Osteocyte (in vitro differentiated cells): Measurements from ENCODE around the gene ITGBL1. TPM values are rescaled to one million over a fixed set of nuclear protein-coding genes. Genes with fewer than 3 reads are reported as not detected.
"Not testable (repeated sequence)": the region's sequence is repeated elsewhere in the genome, so short reads cannot be mapped to it uniquely, and the experiment has no call there.

ENCODE experiments used
- DNase-seq: peaks from one replicate; pipeline ENCODE4 v3.0.0; 2021; ENCODE audit warnings: mixed read lengths; ENCODE audit not compliant: unreplicated experiment; ENCODE audit errors: extremely low spot score
- H3K27ac Mint-ChIP-seq: one replicate; pipeline ENCODE4 v1.8.0; 2021; ENCODE audit warnings: mild to moderate bottlenecking, mixed read lengths; ENCODE audit not compliant: unreplicated experiment
- H3K27me3 Mint-ChIP-seq: one replicate; pipeline ENCODE4 v1.8.0; 2021; ENCODE audit warnings: mixed read lengths; ENCODE audit not compliant: unreplicated experiment
- H3K36me3 Mint-ChIP-seq: one replicate; pipeline ENCODE4 v1.8.0; 2021; ENCODE audit warnings: mixed read lengths; ENCODE audit not compliant: unreplicated experiment
- H3K4me1 Mint-ChIP-seq: one replicate; pipeline ENCODE4 v1.8.0; 2021; ENCODE audit warnings: mixed read lengths; ENCODE audit not compliant: unreplicated experiment
- H3K4me3 Mint-ChIP-seq: one replicate; pipeline ENCODE4 v1.8.0; 2021; ENCODE audit warnings: mild to moderate bottlenecking, moderate library complexity, mixed read lengths; ENCODE audit not compliant: unreplicated experiment
- H3K9me3 Mint-ChIP-seq: one replicate; pipeline ENCODE4 v1.8.0; 2021; ENCODE audit warnings: mixed read lengths; ENCODE audit not compliant: unreplicated experiment
- total RNA-seq: library from RNA; stranded (reverse); gene quantifications from 2 replicates; pipeline ENCODE4 v1.2.1, GENCODE V29; 2021
- TF ChIP-seq, protein P1 (sequence below): fragments of 200-600 bp; sonication (generic); IDR thresholded peaks from 2 replicates; pipeline ENCODE4 v1.5.0; 2021; ENCODE audit warnings: antibody characterized with exemption, mild to moderate bottlenecking, moderate library complexity

The ITGBL1 gene
- total RNA-seq, 1 donor from 2014 or later, result 1,450 TPM

DNA sequence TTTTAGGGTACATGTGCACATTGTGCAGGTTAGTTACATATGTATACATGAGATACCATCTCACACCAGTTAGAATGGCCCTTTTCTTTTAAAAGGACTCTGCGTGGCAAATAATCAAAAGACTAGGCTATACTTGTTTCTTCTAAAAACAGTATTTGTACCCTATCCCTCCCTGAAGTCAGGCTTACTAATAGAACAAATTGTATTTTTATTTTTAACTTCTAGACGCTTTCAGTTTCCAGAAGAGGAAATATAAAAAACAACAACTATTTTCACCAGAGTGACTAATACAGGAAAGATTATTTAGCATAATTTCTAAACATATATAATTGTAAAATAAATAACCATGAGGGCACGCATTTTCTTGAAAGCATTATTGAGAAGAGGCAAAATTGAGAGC is 83.6 kb downstream of the ITGBL1 start:
- Mint-ChIP-seq H3K9me3 (no peaks in the 10 kb centered on the region), H3K4me3 (no peak overlapping the region), H3K36me3 (peaks cover 26% of the 10 kb centered on the region), H3K4me1 (peaks cover 76% of the 10 kb centered on the region), H3K27ac (peak overlapping the region; percentile 75), H3K27me3 (no peaks in the 10 kb centered on the region)
- no peak for DNase-seq
- TF ChIP-seq, protein P1, sequence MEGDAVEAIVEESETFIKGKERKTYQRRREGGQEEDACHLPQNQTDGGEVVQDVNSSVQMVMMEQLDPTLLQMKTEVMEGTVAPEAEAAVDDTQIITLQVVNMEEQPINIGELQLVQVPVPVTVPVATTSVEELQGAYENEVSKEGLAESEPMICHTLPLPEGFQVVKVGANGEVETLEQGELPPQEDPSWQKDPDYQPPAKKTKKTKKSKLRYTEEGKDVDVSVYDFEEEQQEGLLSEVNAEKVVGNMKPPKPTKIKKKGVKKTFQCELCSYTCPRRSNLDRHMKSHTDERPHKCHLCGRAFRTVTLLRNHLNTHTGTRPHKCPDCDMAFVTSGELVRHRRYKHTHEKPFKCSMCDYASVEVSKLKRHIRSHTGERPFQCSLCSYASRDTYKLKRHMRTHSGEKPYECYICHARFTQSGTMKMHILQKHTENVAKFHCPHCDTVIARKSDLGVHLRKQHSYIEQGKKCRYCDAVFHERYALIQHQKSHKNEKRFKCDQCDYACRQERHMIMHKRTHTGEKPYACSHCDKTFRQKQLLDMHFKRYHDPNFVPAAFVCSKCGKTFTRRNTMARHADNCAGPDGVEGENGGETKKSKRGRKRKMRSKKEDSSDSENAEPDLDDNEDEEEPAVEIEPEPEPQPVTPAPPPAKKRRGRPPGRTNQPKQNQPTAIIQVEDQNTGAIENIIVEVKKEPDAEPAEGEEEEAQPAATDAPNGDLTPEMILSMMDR, result no peak

GRCh38 chr13:101544544-101544943 is 92.1 kb downstream of the ITGBL1 start:
- not testable (repeated sequence) for H3K9me3 Mint-ChIP-seq, H3K27ac Mint-ChIP-seq, H3K4me3 Mint-ChIP-seq, DNase-seq, H3K27me3 Mint-ChIP-seq
- H3K36me3 Mint-ChIP-seq, result peaks cover 35% of the 10 kb centered on the region
- peaks cover 58% of the 10 kb centered on the region for H3K4me1 Mint-ChIP-seq

- DNase-seq, result no peak
- Mint-ChIP-seq H3K36me3 (peaks cover 37% of the 10 kb centered on the region), H3K27ac (peak overlapping the region; percentile 64), H3K27me3 (no peaks in the 10 kb centered on the region), H3K4me3 (no peak overlapping the region), H3K9me3 (no peaks in the 10 kb centered on the region), H3K4me1 (peaks cover 59% of the 10 kb centered on the region)
- TF ChIP-seq, protein P1, result no peak
Observed at GRCh38 chr13:101544979-101545378, 92.5 kb downstream of the ITGBL1 start.

GRCh38 chr13:101545521-101545920 is 93.0 kb downstream of the ITGBL1 start:
- Mint-ChIP-seq H3K27ac (peak overlapping the region; percentile 64), H3K9me3 (no peaks in the 10 kb centered on the region), H3K4me3 (no peak overlapping the region), H3K4me1 (peaks cover 60% of the 10 kb centered on the region), H3K36me3 (peaks cover 40% of the 10 kb centered on the region), H3K27me3 (no peaks in the 10 kb centered on the region)
- TF ChIP-seq, protein P1, result peak; percentile 39
- no peak for DNase-seq

- DNase-seq, result no peak
- TF ChIP-seq, protein P1, result no peak
- H3K27ac Mint-ChIP-seq, result peak overlapping the region; percentile 89
- H3K4me1 Mint-ChIP-seq, result peaks cover 86% of the 10 kb centered on the region
- H3K9me3 Mint-ChIP-seq, result peaks cover 3% of the 10 kb centered on the region
- peaks cover 41% of the 10 kb centered on the region for H3K36me3 Mint-ChIP-seq
- H3K27me3 Mint-ChIP-seq, result no peaks in the 10 kb centered on the region
- no peak overlapping the region for H3K4me3 Mint-ChIP-seq
Observed at GRCh38 chr13:101552286-101552685, 99.8 kb downstream of the ITGBL1 start.

GRCh38 chr13:101552786-101553185 is 100.3 kb downstream of the ITGBL1 start:
- TF ChIP-seq, protein P1, result no peak
- DNase-seq, result no peak
- peaks cover 3% of the 10 kb centered on the region for H3K9me3 Mint-ChIP-seq
- no peaks in the 10 kb centered on the region for H3K27me3 Mint-ChIP-seq
- no peak overlapping the region for H3K4me3 Mint-ChIP-seq
- peak overlapping the region; percentile 89 for H3K27ac Mint-ChIP-seq
- peaks cover 44% of the 10 kb centered on the region for H3K36me3 Mint-ChIP-seq
- peaks cover 88% of the 10 kb centered on the region for H3K4me1 Mint-ChIP-seq
